ENCODE measurements around the gene F13B. TPM values are rescaled to one million over a fixed set of nuclear protein-coding genes. Genes with fewer than 3 reads are reported as not detected.

Gene F13B
- total RNA-seq, 2 experiments from 2014 or later: not detected

DNA sequence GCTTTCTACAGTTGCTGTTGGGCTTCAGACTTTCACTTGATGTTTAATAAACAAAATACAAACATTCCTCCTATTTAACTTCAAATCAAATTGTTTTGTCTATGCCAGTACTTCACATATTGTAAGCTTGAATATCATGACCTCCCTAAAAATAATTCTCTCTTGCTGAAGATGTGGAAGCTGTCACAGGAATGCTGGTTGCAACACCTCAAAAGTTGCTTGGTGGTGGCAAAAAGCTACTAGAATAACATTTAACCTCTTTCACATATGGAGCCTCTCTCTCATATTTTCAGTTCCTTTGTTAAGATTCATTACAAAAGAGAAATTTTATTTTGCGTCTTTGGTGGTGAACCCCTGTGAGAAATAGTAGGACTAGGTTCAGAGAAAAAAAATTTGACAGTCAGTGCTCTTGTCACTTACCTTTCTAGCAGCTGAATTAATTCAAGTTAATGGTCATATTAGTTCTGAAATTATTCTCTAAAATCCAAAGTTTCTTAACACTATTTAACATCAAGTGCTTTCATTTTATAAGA is 25.5 kb upstream of the F13B start:
- H3K4me1 ChIP-seq (ENCODE audit: insufficient read depth, low read length): no peaks in the 10 kb centered on the region
- no peaks in the 10 kb centered on the region for H3K4me1 Mint-ChIP-seq (ENCODE audit: low read depth)
- no peaks in the 10 kb centered on the region for H3K36me3 Mint-ChIP-seq (ENCODE audit: low read depth)

GRCh38 chr1:197083474-197083873 is 16.4 kb upstream of the F13B start:
- CTCF ChIA-PET: no interaction called here
- intact Hi-C loops (cut with DNase I, micrococcal nuclease): no loop called here
- ATAC-seq (ENCODE audit: poor library complexity): no peak
- POLR2A ChIA-PET: no interaction called here
- Histone ChIP-seq H3K27ac (ENCODE audit: low read depth in 1 of 2, low read length in 2 of 2) (no peak overlapping the region), H3K4me3 (ENCODE audit: low read length) (no peak overlapping the region), H3K36me3 (ENCODE audit: insufficient read depth, low read length) (no peaks in the 10 kb centered on the region), H3K9me3 (ENCODE audit: control insufficient read depth in 1 of 2, insufficient read depth in 1 of 2, low read length in 2 of 2) (peaks cover 7 to 12% of the 10 kb centered on the region in 2 experiments), H3K27me3 (ENCODE audit: control insufficient read depth in 1 of 2, insufficient read depth in 2 of 2, low read length in 2 of 2) (no peaks in the 10 kb centered on the region), H3K4me1 (ENCODE audit: insufficient read depth, low read length) (no peaks in the 10 kb centered on the region)
- Mint-ChIP-seq H3K4me1 (ENCODE audit: low read depth) (no peaks in the 10 kb centered on the region), H3K9me3 (no peaks in the 10 kb centered on the region), H3K4me3 (no peak overlapping the region), H3K27me3 (no peaks in the 10 kb centered on the region), H3K27ac (no peak overlapping the region), H3K36me3 (ENCODE audit: low read depth) (no peaks in the 10 kb centered on the region)
- no peak for DNase-seq
- no peak for TF ChIP-seq CTCF (IDR thresholded peaks at IDR 0.05)

More for the DNA sequence above, 25.5 kb upstream of the F13B start:
- no peaks in the 10 kb centered on the region for H3K27me3 ChIP-seq (ENCODE audit: control insufficient read depth in 1 of 2, insufficient read depth in 2 of 2, low read length in 2 of 2)
- no peak overlapping the region for H3K27ac Mint-ChIP-seq
- no peaks in the 10 kb centered on the region for H3K36me3 ChIP-seq (ENCODE audit: insufficient read depth, low read length)
- no peak for ATAC-seq (ENCODE audit: poor library complexity)
- CTCF ChIA-PET: no interaction called here
- H3K27me3 Mint-ChIP-seq: no peaks in the 10 kb centered on the region
- H3K4me3 ChIP-seq (ENCODE audit: low read length): no peak overlapping the region
- intact Hi-C loops (cut with DNase I, micrococcal nuclease): no loop called here
- POLR2A ChIA-PET: no interaction called here
- H3K9me3 ChIP-seq (ENCODE audit: control insufficient read depth in 1 of 2, insufficient read depth in 1 of 2, low read length in 2 of 2): no peaks in the 10 kb centered on the region
- no peak overlapping the region for H3K4me3 Mint-ChIP-seq
- DNase-seq: no peak
- H3K9me3 Mint-ChIP-seq: no peaks in the 10 kb centered on the region
- no peak overlapping the region for H3K27ac ChIP-seq (ENCODE audit: low read depth in 1 of 2, low read length in 2 of 2)
- no peak for TF ChIP-seq CTCF (IDR thresholded peaks at IDR 0.05)

DNA sequence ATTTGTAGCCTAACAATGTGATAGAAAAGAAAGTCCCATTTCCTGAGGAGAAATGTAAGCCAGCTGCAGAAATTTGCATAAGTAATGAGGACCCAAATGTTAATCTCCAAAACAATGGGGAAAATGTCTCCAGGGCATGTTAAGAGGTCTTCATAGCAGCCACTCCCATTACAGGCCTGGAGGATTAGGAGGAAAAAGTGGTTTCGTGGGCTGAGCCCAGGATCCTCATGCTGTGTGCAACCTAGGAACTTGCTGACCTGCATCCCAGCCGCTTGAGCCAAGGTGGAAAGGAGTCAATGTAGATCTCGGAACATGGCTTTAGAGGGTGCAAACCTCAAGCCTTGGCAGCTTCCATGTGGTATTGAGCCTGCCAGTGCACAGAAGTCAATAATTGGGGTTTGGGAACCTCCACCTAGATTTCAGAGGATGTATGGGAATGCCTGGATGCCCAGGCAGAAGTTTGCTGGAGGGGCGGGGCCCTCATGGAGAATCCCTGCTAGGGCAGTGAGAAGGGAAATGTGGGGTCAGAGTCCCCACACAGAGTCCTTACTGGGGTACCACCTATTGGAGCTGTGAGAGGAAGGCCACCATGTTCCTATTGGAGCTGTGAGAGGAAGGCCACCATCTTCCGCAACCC is 14.2 kb upstream of the F13B start:
- Histone ChIP-seq H3K36me3 (ENCODE audit: insufficient read depth, low read length) (no peaks in the 10 kb centered on the region), H3K4me1 (ENCODE audit: insufficient read depth, low read length) (no peaks in the 10 kb centered on the region), H3K4me3 (ENCODE audit: low read length) (no peak overlapping the region), H3K27me3 (ENCODE audit: control insufficient read depth in 1 of 2, insufficient read depth in 2 of 2, low read length in 2 of 2) (no peaks in the 10 kb centered on the region), H3K27ac (ENCODE audit: low read depth in 1 of 2, low read length in 2 of 2) (no peak overlapping the region), H3K9me3 (ENCODE audit: control insufficient read depth in 1 of 2, insufficient read depth in 1 of 2, low read length in 2 of 2) (peaks cover 7 to 12% of the 10 kb centered on the region in 2 experiments)
- DNase-seq (no peak), ATAC-seq (ENCODE audit: poor library complexity) (no peak)
- no peak overlapping the region for H3K27ac Mint-ChIP-seq
- no peaks in the 10 kb centered on the region for H3K27me3 Mint-ChIP-seq
- no peaks in the 10 kb centered on the region for H3K36me3 Mint-ChIP-seq (ENCODE audit: low read depth)
- intact Hi-C loops (cut with DNase I, micrococcal nuclease): no loop called here
- H3K4me1 Mint-ChIP-seq (ENCODE audit: low read depth): no peaks in the 10 kb centered on the region
- no peak for TF ChIP-seq CTCF (IDR thresholded peaks at IDR 0.05)
- ChIA-PET CTCF (no interaction called here), POLR2A (no interaction called here)
- no peak overlapping the region for H3K4me3 Mint-ChIP-seq
- no peaks in the 10 kb centered on the region for H3K9me3 Mint-ChIP-seq

Measured in CD4-positive, alpha-beta T cell (primary cell).